HFF-Myc (cell line): ENCODE data around the gene F7.
"Not testable (repeated sequence)": the region's sequence is repeated elsewhere in the genome, so short reads cannot be mapped to it uniquely, and the experiment has no call there.

Experiments
- DNase-seq: peaks from one replicate; pipeline ENCODE4 v3.0.0-alpha.2; 2011; ENCODE audit warnings: low read depth; ENCODE audit errors: extremely low read depth
- H3K4me3 ChIP-seq: replicated peaks from 2 replicates; pipeline ENCODE4 v1.5.1; 2011; ENCODE audit warnings: low read depth, mild to moderate bottlenecking, control low read depth, low read length
- CTCF ChIP-seq: IDR thresholded peaks from 2 replicates; pipeline ENCODE4 v1.5.1; 2012; ENCODE audit warnings: mild to moderate bottlenecking, low read depth, low read length, control low read depth; ENCODE audit errors: missing control alignments

The F7 gene

GRCh38 chr13:113102727-113103126, 2.9 kb upstream of the F7 start:
- no peak overlapping the region for H3K4me3 ChIP-seq
- no peak for TF ChIP-seq CTCF
- DNase-seq: no peak

GRCh38 chr13:113103646-113104045, 1.9 kb upstream of the F7 start:
- no peak overlapping the region for H3K4me3 ChIP-seq
- DNase-seq: no peak
- no peak for TF ChIP-seq CTCF

GRCh38 chr13:113105921-113106452, 396 bp downstream of the F7 start:
- H3K4me3 ChIP-seq: no peak overlapping the region
- no peak for DNase-seq
- TF ChIP-seq CTCF: no peak

GRCh38 chr13:113106711-113107351, 1.2 kb downstream of the F7 start:
- no peak for TF ChIP-seq CTCF
- H3K4me3 ChIP-seq: no peak overlapping the region
- no peak for DNase-seq

- H3K4me3 ChIP-seq, DNase-seq: not testable (repeated sequence)
These were observed 2.9 kb downstream of the F7 start for GRCh38 chr13:113108521-113108920.

- DNase-seq: no peak
- no peak overlapping the region for H3K4me3 ChIP-seq
- TF ChIP-seq CTCF: no peak
These were observed 3.8 kb downstream of the F7 start for GRCh38 chr13:113109151-113110047.
